HCT116 (cell line): ENCODE measurements around the gene FOXK1. TPM values are rescaled to one million over a fixed set of nuclear protein-coding genes. Genes with fewer than 3 reads are reported as not detected.

Experiments used
- ATAC-seq: fragments of 200-7000 bp; cut with Tn5 transposase; 2 replicates; pipeline ENCODE4 v1.9.1; 2020; ENCODE audit warnings: mild to moderate bottlenecking, moderate library complexity
- BruUV-seq: library from RNA; stranded (reverse); fragments of 400-500 nt; replicated peaks from 2 replicates; lab custom pipeline; 2021; lab: Mats Ljungman, UMichigan
- CTCF ChIA-PET: fragments of 300-600 bp; sonication (Branson Sonifier 250); formaldehyde crosslinking; loops from one replicate; lab custom pipeline; 2021; ENCODE audit warnings: antibody characterized with exemption; lab: Charles Lee
- POLR2A ChIA-PET: fragments of 300-600, 350-600 bp; sonication (Branson Sonifier 250); formaldehyde crosslinking; loops from one replicate; lab custom pipeline; 2021; ENCODE audit warnings: antibody characterized with exemption; lab: Charles Lee
- RAD21 ChIA-PET, 2 experiments: fragments of 300-600 bp; sonication (Branson Sonifier 250); formaldehyde crosslinking; loops; one replicate each; lab custom pipeline; 2023; ENCODE audit warnings: low total read pairs in 2 of 2; ENCODE audit not compliant: uncharacterized antibody in 2 of 2, unreplicated experiment in 2 of 2, low non-redundant PET in 1 of 2; lab: Charles Lee
- DNase-seq: peaks from one replicate; pipeline ENCODE4 v3.0.0-alpha.2; 2010; ENCODE audit warnings: low read depth, low spot score
- H2AFZ ChIP-seq: fragments of 200-600 bp; shearing (Covaris generic), sonication (generic); 2 replicates; pipeline ENCODE4 v1.6.1; 2017; ENCODE audit warnings: low read depth, mixed run types, mixed read lengths, antibody characterized with exemption, low read length; ENCODE audit not compliant: poor library complexity, severe bottlenecking
- H3K27ac ChIP-seq: 2 replicates; pipeline ENCODE4 v1.5.1; 2012; ENCODE audit warnings: low read depth, low read length
- H3K27me3 ChIP-seq: fragments of 200-600 bp; sonication (generic); 2 replicates; pipeline ENCODE4 v1.6.1; 2016; ENCODE audit warnings: mixed run types, low read length, mixed read lengths; ENCODE audit not compliant: insufficient read depth
- H3K36me3 ChIP-seq, 2 experiments: fragments of 200-500 bp in 1 of 2; fragments of 200-600 bp in 1 of 2; sonication (Bioruptor generic) in 1 of 2; sonication (generic) in 1 of 2; 2 replicates each; pipeline versions ENCODE4 v1.5.1 to v1.6.1; 2014 to 2016; ENCODE audit warnings: low read length in 2 of 2, inconsistent platforms in 1 of 2, mixed read lengths in 1 of 2, mixed run types in 1 of 2; ENCODE audit not compliant: insufficient read depth in 2 of 2, control insufficient read depth in 1 of 2
- H3K4me1 ChIP-seq, 2 experiments: fragments of 200-600 bp in 1 of 2; sonication (generic) in 1 of 2; 2 replicates each; pipeline versions ENCODE4 v1.5.1 to v1.6.1; 2012 to 2017; ENCODE audit warnings: low read length in 2 of 2, inconsistent platforms in 1 of 2, mild to moderate bottlenecking in 1 of 2, mixed read lengths in 1 of 2, mixed run types in 1 of 2, moderate library complexity in 1 of 2; ENCODE audit not compliant: insufficient read depth in 2 of 2, control insufficient read depth in 1 of 2
- H3K4me2 ChIP-seq: fragments of 200-600 bp; sonication (generic); 2 replicates; pipeline ENCODE4 v1.6.1; 2017; ENCODE audit warnings: mixed run types, low read length, mixed read lengths
- H3K4me3 ChIP-seq, 2 experiments: fragments of 200-600 bp in 1 of 2; sonication (generic) in 1 of 2; replicated peaks in 1 of 2; 2 replicates each; pipeline ENCODE4 v1.5.1; 2011 to 2016; ENCODE audit warnings: low read length in 2 of 2, control low read depth in 1 of 2, low read depth in 1 of 2, mild to moderate bottlenecking in 1 of 2, mixed read lengths in 1 of 2, mixed run types in 1 of 2
- H3K79me2 ChIP-seq: fragments of 200-600 bp; sonication (generic); 2 replicates; pipeline ENCODE4 v1.6.1; 2017; ENCODE audit warnings: mild to moderate bottlenecking, mixed run types, low read length, moderate library complexity, mixed read lengths; ENCODE audit not compliant: insufficient read depth
- H3K9ac ChIP-seq: fragments of 200-600 bp; sonication (generic); 2 replicates; pipeline ENCODE4 v1.6.1; 2016; ENCODE audit warnings: low read length, mixed read lengths
- H3K9me2 ChIP-seq: fragments of 200-600 bp; sonication (generic), shearing (Covaris generic); 2 replicates; pipeline ENCODE4 v1.6.1; 2017; ENCODE audit warnings: mixed run types, mild to moderate bottlenecking, moderate library complexity; ENCODE audit not compliant: insufficient read depth
- H3K9me3 ChIP-seq, 2 experiments: fragments of 200-500 bp in 1 of 2; fragments of 200-600 bp in 1 of 2; sonication (Bioruptor generic) in 1 of 2; sonication (generic) in 1 of 2; 2 replicates each; pipeline ENCODE4 v1.6.1; 2014 to 2017; ENCODE audit warnings: low read length in 2 of 2, mixed read lengths in 2 of 2, inconsistent platforms in 1 of 2, low read depth in 1 of 2, mild to moderate bottlenecking in 1 of 2, mixed run types in 1 of 2, moderate library complexity in 1 of 2; ENCODE audit not compliant: control insufficient read depth in 1 of 2, insufficient read depth in 1 of 2
- H4K20me1 ChIP-seq: fragments of 200-600 bp; sonication (generic), shearing (Covaris generic); 2 replicates; pipeline ENCODE4 v1.6.1; 2017; ENCODE audit warnings: mixed run types, mild to moderate bottlenecking, moderate library complexity; ENCODE audit not compliant: insufficient read depth
- CBX3 ChIP-seq: IDR thresholded peaks from 2 replicates; pipeline ENCODE4 v1.6.1; 2012; ENCODE audit warnings: low read depth
- EGR1 ChIP-seq: IDR thresholded peaks from 2 replicates; pipeline ENCODE4 v1.6.1; 2012; ENCODE audit warnings: low read depth
- EZH2 ChIP-seq: fragments of 200-600 bp; sonication (generic); IDR thresholded peaks from 2 replicates; pipeline ENCODE4 v1.6.1; 2017; ENCODE audit warnings: antibody characterized with exemption, mixed run types
- FOSL1 ChIP-seq: IDR thresholded peaks from 2 replicates; pipeline ENCODE4 v1.6.1; 2012; ENCODE audit warnings: low read depth
- JUND ChIP-seq: IDR thresholded peaks from 2 replicates; pipeline ENCODE4 v1.6.1; 2012
- POLR2A ChIP-seq: IDR thresholded peaks from 2 replicates; pipeline ENCODE4 v1.7.0; 2011; ENCODE audit warnings: borderline replicate concordance; ENCODE audit not compliant: insufficient read depth, insufficient read length; ENCODE audit errors: extremely low read depth
- POLR2AphosphoS5 ChIP-seq: IDR thresholded peaks from 2 replicates; pipeline ENCODE4 v1.6.1; 2011; ENCODE audit warnings: mild to moderate bottlenecking, low read depth, low read length, moderate library complexity
- RAD21 ChIP-seq: IDR thresholded peaks from 2 replicates; pipeline ENCODE4 v1.6.1; 2012; ENCODE audit warnings: low read depth, mild to moderate bottlenecking
- REST ChIP-seq: IDR thresholded peaks from 2 replicates; pipeline ENCODE4 v1.6.1; 2012; ENCODE audit warnings: low read depth
- SIN3A ChIP-seq: IDR thresholded peaks from 2 replicates; pipeline ENCODE4 v1.6.1; 2012; ENCODE audit warnings: low read depth
- SRF ChIP-seq: IDR thresholded peaks from 2 replicates; pipeline ENCODE4 v1.6.1; 2012; ENCODE audit warnings: low read depth
- TCF7L2 ChIP-seq: IDR thresholded peaks from 2 replicates; pipeline ENCODE4 v1.7.0; 2011; ENCODE audit warnings: borderline replicate concordance, inconsistent platforms; ENCODE audit not compliant: insufficient read depth, insufficient read length; ENCODE audit errors: extremely low read depth
- YY1 ChIP-seq: IDR thresholded peaks from 2 replicates; pipeline ENCODE4 v1.6.1; 2011; ENCODE audit warnings: low read length, low read depth, moderate library complexity, mild to moderate bottlenecking; ENCODE audit not compliant: insufficient replicate concordance; ENCODE audit errors: extremely low read depth
- ZFX ChIP-seq: fragments of 450-650 bp; IDR thresholded peaks from 2 replicates; pipeline ENCODE4 v1.6.1; 2017
- ZNF274 ChIP-seq: fragments of 200-500 bp; sonication (Bioruptor generic); IDR thresholded peaks from 2 replicates; pipeline ENCODE4 v1.6.1; 2014; ENCODE audit warnings: mild to moderate bottlenecking, low read depth, low read length, inconsistent platforms
- intact Hi-C: fragments of 100-400 bp; cut with micrococcal nuclease; formaldehyde crosslinking; loops from 2 replicates; pipeline ENCODE4 v1.10.0; 2022
- total RNA-seq: library from RNA; stranded (reverse); gene quantifications from one replicate; pipeline ENCODE4 v1.2.1, GENCODE V29; 2021; ENCODE audit not compliant: unreplicated experiment

The FOXK1 gene
- total RNA-seq, 1 experiment from 2014 or later: 60.5 TPM

GRCh38 chr7:4807598-4808016, 125.5 kb downstream of the FOXK1 start:
- H3K4me2 ChIP-seq: no peak overlapping the region
- ChIA-PET POLR2A (no interaction called here), RAD21 (no interaction called here), CTCF (interaction anchor here (1.2 kb wide), 1 partner anchor 9 kb away, joined by 3 read pairs; no protein-coding TSS in a partner anchor)
- no TSS peak for BruUV-seq
- DNase-seq: no peak
- H3K79me2 ChIP-seq: no peaks in the 10 kb centered on the region
- ATAC-seq: no peak
- H3K4me1 ChIP-seq: no peaks in the 10 kb centered on the region
- no peak overlapping the region for H3K27ac ChIP-seq
- TF ChIP-seq ZFX (no peak), CBX3 (no peak), POLR2A (no peak), EGR1 (no peak), FOSL1 (no peak), JUND (no peak), RAD21 (no peak), EZH2 (no peak), TCF7L2 (no peak), ZNF274 (no peak), POLR2AphosphoS5 (no peak)
- H3K9me3 ChIP-seq: no peaks in the 10 kb centered on the region
- no peaks in the 10 kb centered on the region for H4K20me1 ChIP-seq
- intact Hi-C loops: no loop called here
- no peaks in the 10 kb centered on the region for H3K9me2 ChIP-seq
- H3K4me3 ChIP-seq: no peak overlapping the region
- H2AFZ ChIP-seq: no peak overlapping the region
- no peaks in the 10 kb centered on the region for H3K36me3 ChIP-seq
- H3K9ac ChIP-seq: no peak overlapping the region
- H3K27me3 ChIP-seq: no peaks in the 10 kb centered on the region

- no peak overlapping the region for H3K9ac ChIP-seq
- no peak overlapping the region for H3K4me2 ChIP-seq
- DNase-seq (no peak), ATAC-seq (no peak)
- no peaks in the 10 kb centered on the region for H3K4me1 ChIP-seq
- TF ChIP-seq POLR2AphosphoS5: no peak
- TF ChIP-seq REST: no peak
- TF ChIP-seq TCF7L2: no peak
- no peak for TF ChIP-seq FOSL1
- no peak for TF ChIP-seq JUND
- TF ChIP-seq SIN3A: no peak
- no peak for TF ChIP-seq ZFX
- TF ChIP-seq EGR1: no peak
- no peak for TF ChIP-seq SRF
- no peak for TF ChIP-seq YY1
- RAD21 ChIA-PET: no interaction called here
- BruUV-seq: no TSS peak
- no peaks in the 10 kb centered on the region for H3K9me2 ChIP-seq
- H2AFZ ChIP-seq: no peak overlapping the region
- no peaks in the 10 kb centered on the region for H3K9me3 ChIP-seq
- H3K27ac ChIP-seq: no peak overlapping the region
- H3K4me3 ChIP-seq: no peak overlapping the region
- H3K36me3 ChIP-seq: no peaks in the 10 kb centered on the region
- no peaks in the 10 kb centered on the region for H4K20me1 ChIP-seq
- POLR2A ChIA-PET: no interaction called here
- CTCF ChIA-PET: interaction anchor here (1.2 kb wide), 1 partner anchor 10 kb away, joined by 3 read pairs; no protein-coding TSS in a partner anchor
- intact Hi-C loops: no loop called here
- no peaks in the 10 kb centered on the region for H3K79me2 ChIP-seq
- no peaks in the 10 kb centered on the region for H3K27me3 ChIP-seq
Observed at GRCh38 chr7:4808026-4808425, 125.9 kb downstream of the FOXK1 start.
